Neural cell (in vitro differentiated cells): ENCODE data around the gene MACROD1. TPM values are rescaled to one million over a fixed set of nuclear protein-coding genes. Genes with fewer than 3 reads are reported as not detected.
A peak's percentile ranks its signal among the peaks of the same experiment; 100 is the strongest.

Source experiments
- H2AFZ ChIP-seq: fragments of 200-600, 300-800 bp; sonication (generic), shearing (Covaris generic); 2 replicates; pipeline ENCODE4 v1.6.0; 2014; ENCODE audit warnings: low read depth, mild to moderate bottlenecking, antibody characterized with exemption, low read length, moderate library complexity
- H3F3A ChIP-seq: fragments of 200-600 bp; shearing (Covaris generic); 2 replicates; pipeline ENCODE4 v1.6.1; 2016; ENCODE audit warnings: mild to moderate bottlenecking, moderate library complexity, mixed read lengths, antibody characterized with exemption, low read length; ENCODE audit not compliant: insufficient read depth, poor library complexity, severe bottlenecking
- H3K27ac ChIP-seq: fragments of 200-600, 300-800 bp; sonication (generic), shearing (Covaris generic); 2 replicates; pipeline ENCODE4 v1.5.1; 2014; ENCODE audit warnings: mild to moderate bottlenecking, low read length, moderate library complexity
- H3K27me3 ChIP-seq: fragments of 300-800, 200-600 bp; sonication (generic), shearing (Covaris generic); 2 replicates; pipeline ENCODE4 v1.6.0; 2014; ENCODE audit warnings: mild to moderate bottlenecking, low read depth, low read length, moderate library complexity; ENCODE audit not compliant: insufficient read depth
- H3K36me3 ChIP-seq: fragments of 300-800, 200-600 bp; sonication (generic), shearing (Covaris generic); 2 replicates; pipeline ENCODE4 v1.5.1; 2014; ENCODE audit warnings: mild to moderate bottlenecking, antibody characterized with exemption, low read length, moderate library complexity; ENCODE audit not compliant: insufficient read depth
- H3K4me2 ChIP-seq: fragments of 300-800, 200-600 bp; sonication (generic), shearing (Covaris generic); 2 replicates; pipeline ENCODE4 v1.6.0; 2014; ENCODE audit warnings: mild to moderate bottlenecking, low read length
- H3K4me3 ChIP-seq: fragments of 300-800, 200-600 bp; sonication (generic), shearing (Covaris generic); 2 replicates; pipeline ENCODE4 v1.5.1; 2014; ENCODE audit warnings: mild to moderate bottlenecking, low read length, moderate library complexity
- H3K79me2 ChIP-seq: fragments of 200-600 bp; shearing (Covaris generic); replicated peaks from 2 replicates; pipeline ENCODE4 v1.6.0; 2014; ENCODE audit warnings: mild to moderate bottlenecking, low read length, moderate library complexity; ENCODE audit not compliant: insufficient read depth
- H3K9ac ChIP-seq: fragments of 300-800, 200-600 bp; sonication (generic), shearing (Covaris generic); 2 replicates; pipeline ENCODE4 v1.6.1; 2016; ENCODE audit warnings: mild to moderate bottlenecking, low read length, mixed read lengths
- H3K9me2 ChIP-seq: fragments of 200-600 bp; shearing (Covaris generic); 2 replicates; pipeline ENCODE4 v1.6.1; 2016; ENCODE audit warnings: mild to moderate bottlenecking, low read length, mixed read lengths; ENCODE audit not compliant: insufficient read depth
- H3K9me3 ChIP-seq: fragments of 200-600, 300-800 bp; sonication (generic), shearing (Covaris generic); 2 replicates; pipeline ENCODE4 v1.6.1; 2016; ENCODE audit warnings: mild to moderate bottlenecking, mixed run types, low read length, moderate library complexity, mixed read lengths
- H4K20me1 ChIP-seq: fragments of 200-600 bp; shearing (Covaris generic); 2 replicates; pipeline ENCODE4 v1.6.1; 2016; ENCODE audit warnings: mild to moderate bottlenecking, mixed run types; ENCODE audit not compliant: insufficient read depth
- EZH2 ChIP-seq: fragments of 200-600, 300-800 bp; shearing (Covaris generic), sonication (generic); IDR thresholded peaks from 2 replicates; pipeline ENCODE4 v1.6.1; 2014; ENCODE audit warnings: antibody characterized with exemption, low read length, borderline replicate concordance, mild to moderate bottlenecking; ENCODE audit not compliant: insufficient read depth, poor library complexity, severe bottlenecking
- MXI1 ChIP-seq: fragments of 450-650 bp; conservative IDR thresholded peaks from 2 replicates; pipeline ENCODE4 v1.6.1; 2014; ENCODE audit warnings: antibody characterized with exemption, mild to moderate bottlenecking; ENCODE audit not compliant: poor library complexity, severe bottlenecking
- POLR2AphosphoS5 ChIP-seq: IDR thresholded peaks from 2 replicates; pipeline ENCODE4 v1.6.1; 2012
- RAD21 ChIP-seq: fragments of 450-650 bp; conservative IDR thresholded peaks from 2 replicates; pipeline ENCODE4 v1.6.1; 2014; ENCODE audit warnings: antibody characterized with exemption, mild to moderate bottlenecking, moderate library complexity
- SMC3 ChIP-seq: fragments of 450-650 bp; conservative IDR thresholded peaks from 2 replicates; pipeline ENCODE4 v1.6.1; 2014; ENCODE audit warnings: antibody characterized with exemption, mild to moderate bottlenecking, moderate library complexity; ENCODE audit not compliant: poor library complexity
- TAF1 ChIP-seq: IDR thresholded peaks from 2 replicates; pipeline ENCODE4 v1.6.1; 2012; ENCODE audit warnings: low read depth
- polyA plus RNA-seq: library from polyadenylated mRNA; depleted of rRNA; stranded (reverse); fragments of >200 nt; gene quantifications from 2 replicates; pipeline ENCODE4 v1.2.3, GENCODE V29; 2014
- TF ChIP-seq, protein P1 (sequence below): fragments of 450-650 bp; IDR thresholded peaks from 2 replicates; pipeline ENCODE4 v1.5.1; 2014; ENCODE audit warnings: antibody characterized with exemption, mild to moderate bottlenecking, moderate library complexity; ENCODE audit not compliant: poor library complexity, severe bottlenecking
- TF ChIP-seq, protein P2 (sequence below): IDR thresholded peaks from 2 replicates; pipeline ENCODE4 v1.6.1; 2012; ENCODE audit warnings: borderline replicate concordance

The MACROD1 gene
- polyA plus RNA-seq, 1 donor from 2014 or later, result 30.8 TPM

GRCh38 chr11:64041846-64042245, 124.1 kb downstream of the MACROD1 start:
- no peak for TF ChIP-seq MXI1
- no peak for TF ChIP-seq TAF1
- H3F3A ChIP-seq, result no peaks in the 10 kb centered on the region
- no peak overlapping the region for H3K4me3 ChIP-seq
- no peaks in the 10 kb centered on the region for H3K36me3 ChIP-seq
- no peaks in the 10 kb centered on the region for H3K79me2 ChIP-seq
- H3K4me2 ChIP-seq, result no peak overlapping the region
- no peaks in the 10 kb centered on the region for H3K9me2 ChIP-seq
- H3K9ac ChIP-seq, result no peak overlapping the region
- no peaks in the 10 kb centered on the region for H3K9me3 ChIP-seq
- H2AFZ ChIP-seq, result no peak overlapping the region
- no peaks in the 10 kb centered on the region for H4K20me1 ChIP-seq
- no peak overlapping the region for H3K27ac ChIP-seq
- H3K27me3 ChIP-seq, result no peaks in the 10 kb centered on the region

DNA sequence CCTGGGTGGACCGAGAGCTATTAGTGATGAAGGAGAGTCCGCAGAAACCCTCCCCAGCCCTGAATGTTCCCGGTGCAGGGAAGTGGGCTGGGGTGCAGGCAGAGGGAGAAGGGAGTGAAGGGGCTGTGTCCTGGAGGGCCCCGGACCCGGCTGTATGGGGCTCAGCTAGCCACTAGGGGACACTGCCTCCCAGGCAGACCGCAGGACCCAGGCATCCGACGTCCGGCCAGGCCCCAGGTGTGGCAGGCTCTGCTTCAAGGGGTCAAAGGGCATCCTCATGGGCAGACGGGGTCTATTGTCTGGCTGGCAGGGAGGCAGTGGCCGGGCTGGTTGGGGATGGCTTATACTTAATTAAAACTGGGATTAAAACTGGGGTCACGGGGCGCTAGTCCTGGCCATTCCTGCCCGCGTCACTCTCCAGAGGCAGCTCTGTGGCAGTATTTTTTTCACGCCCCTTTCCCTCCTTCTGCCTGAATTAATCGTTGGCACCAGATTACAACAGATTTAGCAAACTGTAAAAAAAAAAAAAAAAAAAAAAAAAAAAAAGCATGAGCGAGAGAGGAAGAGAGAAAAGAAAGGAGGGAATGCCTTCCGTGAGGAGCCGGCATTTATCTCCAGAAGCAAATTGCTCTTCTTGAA, 125.1 kb downstream of the MACROD1 start:
- no peak overlapping the region for H3K4me3 ChIP-seq
- H3K27ac ChIP-seq, result no peak overlapping the region
- no peaks in the 10 kb centered on the region for H3F3A ChIP-seq
- H2AFZ ChIP-seq, result no peak overlapping the region
- H3K9ac ChIP-seq, result peak overlapping the region; percentile 36
- no peaks in the 10 kb centered on the region for H3K36me3 ChIP-seq
- H3K79me2 ChIP-seq, result no peaks in the 10 kb centered on the region
- H3K9me2 ChIP-seq, result no peaks in the 10 kb centered on the region
- H4K20me1 ChIP-seq, result no peaks in the 10 kb centered on the region
- H3K4me2 ChIP-seq, result no peak overlapping the region
- TF ChIP-seq, protein P1, sequence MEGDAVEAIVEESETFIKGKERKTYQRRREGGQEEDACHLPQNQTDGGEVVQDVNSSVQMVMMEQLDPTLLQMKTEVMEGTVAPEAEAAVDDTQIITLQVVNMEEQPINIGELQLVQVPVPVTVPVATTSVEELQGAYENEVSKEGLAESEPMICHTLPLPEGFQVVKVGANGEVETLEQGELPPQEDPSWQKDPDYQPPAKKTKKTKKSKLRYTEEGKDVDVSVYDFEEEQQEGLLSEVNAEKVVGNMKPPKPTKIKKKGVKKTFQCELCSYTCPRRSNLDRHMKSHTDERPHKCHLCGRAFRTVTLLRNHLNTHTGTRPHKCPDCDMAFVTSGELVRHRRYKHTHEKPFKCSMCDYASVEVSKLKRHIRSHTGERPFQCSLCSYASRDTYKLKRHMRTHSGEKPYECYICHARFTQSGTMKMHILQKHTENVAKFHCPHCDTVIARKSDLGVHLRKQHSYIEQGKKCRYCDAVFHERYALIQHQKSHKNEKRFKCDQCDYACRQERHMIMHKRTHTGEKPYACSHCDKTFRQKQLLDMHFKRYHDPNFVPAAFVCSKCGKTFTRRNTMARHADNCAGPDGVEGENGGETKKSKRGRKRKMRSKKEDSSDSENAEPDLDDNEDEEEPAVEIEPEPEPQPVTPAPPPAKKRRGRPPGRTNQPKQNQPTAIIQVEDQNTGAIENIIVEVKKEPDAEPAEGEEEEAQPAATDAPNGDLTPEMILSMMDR, result peak; percentile 22
- TF ChIP-seq POLR2AphosphoS5 (no peak), SMC3 (peak; percentile 22), EZH2 (no peak), RAD21 (peak; percentile 19)
- H3K9me3 ChIP-seq, result no peaks in the 10 kb centered on the region
- H3K27me3 ChIP-seq, result no peaks in the 10 kb centered on the region

- no peaks in the 10 kb centered on the region for H3K79me2 ChIP-seq
- no peak overlapping the region for H3K27ac ChIP-seq
Measured at GRCh38 chr11:64039012-64039665, 126.8 kb downstream of the MACROD1 start.

More at GRCh38 chr11:64039012-64039665, 126.8 kb downstream of the MACROD1 start:
- no peak overlapping the region for H3K4me3 ChIP-seq
- no peak overlapping the region for H2AFZ ChIP-seq
- no peaks in the 10 kb centered on the region for H3K36me3 ChIP-seq
- no peaks in the 10 kb centered on the region for H3K9me3 ChIP-seq
- H3K9ac ChIP-seq, result no peak overlapping the region
- H3K9me2 ChIP-seq, result no peaks in the 10 kb centered on the region
- TF ChIP-seq, protein P1, result no peak
- TF ChIP-seq, protein P2, sequence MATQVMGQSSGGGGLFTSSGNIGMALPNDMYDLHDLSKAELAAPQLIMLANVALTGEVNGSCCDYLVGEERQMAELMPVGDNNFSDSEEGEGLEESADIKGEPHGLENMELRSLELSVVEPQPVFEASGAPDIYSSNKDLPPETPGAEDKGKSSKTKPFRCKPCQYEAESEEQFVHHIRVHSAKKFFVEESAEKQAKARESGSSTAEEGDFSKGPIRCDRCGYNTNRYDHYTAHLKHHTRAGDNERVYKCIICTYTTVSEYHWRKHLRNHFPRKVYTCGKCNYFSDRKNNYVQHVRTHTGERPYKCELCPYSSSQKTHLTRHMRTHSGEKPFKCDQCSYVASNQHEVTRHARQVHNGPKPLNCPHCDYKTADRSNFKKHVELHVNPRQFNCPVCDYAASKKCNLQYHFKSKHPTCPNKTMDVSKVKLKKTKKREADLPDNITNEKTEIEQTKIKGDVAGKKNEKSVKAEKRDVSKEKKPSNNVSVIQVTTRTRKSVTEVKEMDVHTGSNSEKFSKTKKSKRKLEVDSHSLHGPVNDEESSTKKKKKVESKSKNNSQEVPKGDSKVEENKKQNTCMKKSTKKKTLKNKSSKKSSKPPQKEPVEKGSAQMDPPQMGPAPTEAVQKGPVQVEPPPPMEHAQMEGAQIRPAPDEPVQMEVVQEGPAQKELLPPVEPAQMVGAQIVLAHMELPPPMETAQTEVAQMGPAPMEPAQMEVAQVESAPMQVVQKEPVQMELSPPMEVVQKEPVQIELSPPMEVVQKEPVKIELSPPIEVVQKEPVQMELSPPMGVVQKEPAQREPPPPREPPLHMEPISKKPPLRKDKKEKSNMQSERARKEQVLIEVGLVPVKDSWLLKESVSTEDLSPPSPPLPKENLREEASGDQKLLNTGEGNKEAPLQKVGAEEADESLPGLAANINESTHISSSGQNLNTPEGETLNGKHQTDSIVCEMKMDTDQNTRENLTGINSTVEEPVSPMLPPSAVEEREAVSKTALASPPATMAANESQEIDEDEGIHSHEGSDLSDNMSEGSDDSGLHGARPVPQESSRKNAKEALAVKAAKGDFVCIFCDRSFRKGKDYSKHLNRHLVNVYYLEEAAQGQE, result no peak
- TF ChIP-seq RAD21, result no peak
- no peak for TF ChIP-seq TAF1
- TF ChIP-seq MXI1, result no peak
- no peaks in the 10 kb centered on the region for H4K20me1 ChIP-seq
- no peak overlapping the region for H3K4me2 ChIP-seq
- H3K27me3 ChIP-seq, result no peaks in the 10 kb centered on the region
- no peaks in the 10 kb centered on the region for H3F3A ChIP-seq
